K562 (cell line): ENCODE data around the gene RNASET2. TPM values are rescaled to one million over a fixed set of nuclear protein-coding genes. Genes with fewer than 3 reads are reported as not detected.

Experiments
- ATAC-seq: fragments of 200-7000 bp; cut with Tn5 transposase; 3 replicates; pipeline ENCODE4 v1.9.1; 2020; ENCODE audit warnings: moderate library complexity
- BruUV-seq: library from RNA; stranded (reverse); fragments of 400-500 nt; replicated peaks from 2 replicates; lab custom pipeline; 2021; lab: Mats Ljungman, UMichigan
- CTCF ChIA-PET: fragments of 300-600 bp; formaldehyde crosslinking; extraction: SDS; loops from one replicate; lab custom pipeline; 2021; ENCODE audit warnings: low intra/inter-chr PET ratio; lab: Yijun Ruan, JAX
- POLR2A ChIA-PET: fragments of 300-600, 350-650 bp; sonication (Branson Sonifier 250); formaldehyde crosslinking; extraction: SDS; loops from one replicate; lab custom pipeline; 2021; ENCODE audit warnings: antibody characterized with exemption, inconsistent platforms; lab: Yijun Ruan, JAX
- DNase-seq, 4 experiments: peaks; one replicate each; pipeline versions ENCODE4 v3.0.0 to v3.0.0-alpha.2; 2011 to 2018; ENCODE audit warnings: low spot score in 3 of 4, mixed read lengths in 3 of 4; ENCODE audit errors: extremely low read depth in 1 of 4
- FAIRE-seq: peaks from 2 replicates; lab custom pipeline; 2011; peaks lifted over from hg19 to GRCh38; lab: Jason Lieb, UNC
- H2AFZ ChIP-seq: 2 replicates; pipeline ENCODE4 v1.6.0; 2011; ENCODE audit warnings: low read depth, low read length, control low read depth, inconsistent platforms
- H3K27ac ChIP-seq: fragments of 200-600 bp; 3 replicates; pipeline ENCODE4 v1.8.0; 2011; ENCODE audit warnings: low read depth, mild to moderate bottlenecking, control low read depth, inconsistent platforms, low read length, moderate library complexity, mixed read lengths; ENCODE audit errors: extremely low read depth
- H3K27me3 ChIP-seq, 2 experiments: fragments of 300-600 bp in 1 of 2; 2 replicates in 1 of 2; 3 replicates in 1 of 2; pipeline versions ENCODE4 v1.6.0 to v1.8.0; 2011; ENCODE audit warnings: inconsistent platforms in 2 of 2, low read length in 2 of 2, mild to moderate bottlenecking in 1 of 2, mixed read lengths in 1 of 2, moderate library complexity in 1 of 2; ENCODE audit not compliant: control insufficient read depth in 2 of 2, insufficient read depth in 2 of 2
- H3K36me3 ChIP-seq: fragments of 300-600 bp; 3 replicates; pipeline ENCODE4 v1.8.0; 2011; ENCODE audit warnings: mild to moderate bottlenecking, low read length, inconsistent platforms; ENCODE audit not compliant: control insufficient read depth, insufficient read depth
- H3K4me1 ChIP-seq, 2 experiments: fragments of 200-600 bp in 1 of 2; replicated peaks in 1 of 2; 2 replicates in 1 of 2; 3 replicates in 1 of 2; pipeline versions ENCODE4 v1.5.1 to v1.8.0; 2011; ENCODE audit warnings: inconsistent platforms in 2 of 2, low read length in 2 of 2, mild to moderate bottlenecking in 1 of 2, mixed read lengths in 1 of 2, moderate library complexity in 1 of 2; ENCODE audit not compliant: control insufficient read depth in 2 of 2, insufficient read depth in 2 of 2
- H3K4me2 ChIP-seq: 2 replicates; pipeline ENCODE4 v1.6.1; 2011; ENCODE audit warnings: low read length, control low read depth, inconsistent platforms, mixed read lengths; ENCODE audit not compliant: insufficient read depth
- H3K4me3 ChIP-seq: fragments of 200-600 bp; sonication (generic), shearing (Covaris generic); 2 replicates; pipeline ENCODE4 v1.5.1; 2016; ENCODE audit warnings: control low read depth, inconsistent platforms
- H3K79me2 ChIP-seq: fragments of 200-600 bp; 3 replicates; pipeline ENCODE4 v1.8.0; 2011; ENCODE audit warnings: low read length, inconsistent platforms; ENCODE audit not compliant: control insufficient read depth, insufficient read depth
- H3K9ac ChIP-seq, 2 experiments: 2 replicates each; pipeline versions ENCODE4 v1.6.0 to v1.6.1; 2011; ENCODE audit warnings: low read depth in 2 of 2, low read length in 2 of 2, control low read depth in 1 of 2, inconsistent platforms in 1 of 2, mild to moderate bottlenecking in 1 of 2, mixed read lengths in 1 of 2; ENCODE audit not compliant: insufficient read depth in 1 of 2
- H3K9me1 ChIP-seq: one replicate; pipeline ENCODE4 v1.6.0; 2011; ENCODE audit warnings: inconsistent platforms, mild to moderate bottlenecking, low read length, moderate library complexity; ENCODE audit not compliant: control insufficient read depth, insufficient read depth
- H3K9me3 ChIP-seq: replicated peaks from 2 replicates; pipeline ENCODE4 v1.5.1; 2011; ENCODE audit warnings: low read depth, low read length, inconsistent platforms; ENCODE audit not compliant: control insufficient read depth, insufficient read depth
- H4K20me1 ChIP-seq: replicated peaks from 2 replicates; pipeline ENCODE4 v1.6.1; 2011; ENCODE audit warnings: low read length, inconsistent platforms, mixed read lengths; ENCODE audit not compliant: control insufficient read depth, insufficient read depth
- BACH1 ChIP-seq: fragments of 200-800 bp; sonication (Bioruptor generic); IDR thresholded peaks from 2 replicates; pipeline ENCODE4 v1.6.1; 2016; ENCODE audit warnings: missing genetic modification characterization, missing compliant biosample characterization
- DACH1 ChIP-seq: fragments of 450-650 bp; IDR thresholded peaks from 2 replicates; pipeline ENCODE4 v1.6.1; 2018; ENCODE audit not compliant: partially characterized antibody
- KLF6 ChIP-seq: fragments of 250-450 bp; sonication (Bioruptor Pico); IDR thresholded peaks from 2 replicates; pipeline ENCODE4 v1.4.0; 2020; ENCODE audit warnings: mild to moderate bottlenecking, moderate library complexity, borderline replicate concordance
- MED1 ChIP-seq: sonication (generic); formaldehyde crosslinking; IDR thresholded peaks from 2 replicates; pipeline ENCODE4 v1.8.1; 2023; ENCODE audit warnings: missing genetic modification reagents, borderline replicate concordance
- PHTF2 ChIP-seq: fragments of 250-450 bp; sonication (Bioruptor Pico); IDR thresholded peaks from 2 replicates; pipeline ENCODE4 v1.5.0; 2021; ENCODE audit warnings: mild to moderate bottlenecking
- POLR2A ChIP-seq: fragments of 450-650 bp; conservative IDR thresholded peaks from 2 replicates; pipeline ENCODE4 v1.6.1; 2016
- ZNF354B ChIP-seq: fragments of 250-450 bp; sonication (Bioruptor Pico); IDR thresholded peaks from 2 replicates; pipeline ENCODE4 v1.4.0; 2020
- ZNF696 ChIP-seq: fragments of 250-450 bp; sonication (Bioruptor Pico); conservative IDR thresholded peaks from 2 replicates; pipeline ENCODE4 v1.4.0; 2020; ENCODE audit warnings: mild to moderate bottlenecking, moderate library complexity
- WGBS: fragments of 100-300 bp; shearing (Covaris generic); methylation state at CpG from one replicate; pipeline ENCODE4 v1.1.6; 2016; ENCODE audit warnings: low coverage, mixed read lengths; ENCODE audit not compliant: insufficient coverage; ENCODE audit errors: missing lambda C conversion rate; 5-methylcytosine and 5-hydroxymethylcytosine counted together
- in situ Hi-C: fragments of 300-500 bp; cut with MboI; formaldehyde crosslinking; loops from 4 replicates; pipeline ENCODE4 v1.15.0; 2018; ENCODE audit warnings: inconsistent platforms, mixed read lengths
- intact Hi-C: fragments of 100-400 bp; cut with micrococcal nuclease; formaldehyde crosslinking; loops from 2 replicates; pipeline ENCODE4 v1.14.2; 2022
- polyA plus RNA-seq, 8 experiments: library from polyadenylated mRNA; depleted of rRNA in 4 of 8; stranded (reverse) in 5 of 8; unstranded in 3 of 8; fragments of >200 nt; fragmentation: Nextera tagmentation in 2 of 8; fragmentation: Illumina TruSeq in 1 of 8; extraction: Ambion mirVana in 2 of 8; extraction: Trizol in 1 of 8; gene quantifications; 2 replicates each; pipeline versions ENCODE4 v1.2.1 to v1.2.3, GENCODE V29; 2011 to 2014; ENCODE audit warnings: inconsistent platforms in 1 of 8, missing spikeins in 1 of 8
- total RNA-seq, 7 experiments: library from RNA; depleted of rRNA in 6 of 7; stranded (reverse); fragments of >200 nt in 6 of 7; fragmentation: Illumina TruSeq in 2 of 7; extraction: Trizol in 2 of 7; gene quantifications; 2 replicates each; pipeline versions ENCODE4 v1.2.1 to v1.2.3, GENCODE V29; 2011 to 2021; ENCODE audit warnings: low replicate concordance in 1 of 7
- TF ChIP-seq, protein P1 (sequence below): sonication (generic); formaldehyde crosslinking; IDR thresholded peaks from 2 replicates; pipeline ENCODE4 v1.8.0; 2022; ENCODE audit warnings: missing genetic modification reagents, mild to moderate bottlenecking, moderate library complexity, borderline replicate concordance

The RNASET2 gene
- total and polyA plus RNA-seq, 9 of the 15 experiments (the other 6 are each of a cell fraction or from before 2014, with no cell fraction given) = 7.4 to 141 (median 91.3) TPM

- Histone ChIP-seq H3K4me1 (no peaks in the 10 kb centered on the region), H4K20me1 (no peaks in the 10 kb centered on the region), H3K4me2 (no peak overlapping the region), H3K79me2 (peaks cover 61% of the 10 kb centered on the region), H3K36me3 (peaks cover 48% of the 10 kb centered on the region), H2AFZ (no peak overlapping the region), H3K27me3 (no peaks in the 10 kb centered on the region), H3K9me1 (no peaks in the 10 kb centered on the region), H3K4me3 (no peak overlapping the region), H3K9ac (no peak overlapping the region), H3K27ac (no peak overlapping the region), H3K9me3 (peaks cover 6% of the 10 kb centered on the region; the same call in 1 of the 2 replicates)
- no TSS peak for BruUV-seq
- no peak for TF ChIP-seq BACH1
- no peak for TF ChIP-seq PHTF2 (CRISPR knock-in tag)
- TF ChIP-seq ZNF354B = no peak
- no peak for TF ChIP-seq DACH1
- TF ChIP-seq KLF6 = no peak
- TF ChIP-seq, protein P1, sequence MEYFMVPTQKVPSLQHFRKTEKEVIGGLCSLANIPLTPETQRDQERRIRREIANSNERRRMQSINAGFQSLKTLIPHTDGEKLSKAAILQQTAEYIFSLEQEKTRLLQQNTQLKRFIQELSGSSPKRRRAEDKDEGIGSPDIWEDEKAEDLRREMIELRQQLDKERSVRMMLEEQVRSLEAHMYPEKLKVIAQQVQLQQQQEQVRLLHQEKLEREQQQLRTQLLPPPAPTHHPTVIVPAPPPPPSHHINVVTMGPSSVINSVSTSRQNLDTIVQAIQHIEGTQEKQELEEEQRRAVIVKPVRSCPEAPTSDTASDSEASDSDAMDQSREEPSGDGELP = no peak
- no peak for TF ChIP-seq MED1 (CRISPR knock-in tag)
- TF ChIP-seq POLR2A = no peak
- TF ChIP-seq ZNF696 (CRISPR knock-in tag) = no peak
- DNase-seq (peak in 1 of 4 experiments; percentile 33), FAIRE-seq (no peak), ATAC-seq (no peak)
- 61% methylated on average over 6 of the region's 6 CpGs for WGBS
- in situ Hi-C loops = no loop called here
- intact Hi-C loops = loop anchor here (5.0 kb wide), 1 partner anchor 210 kb away; no protein-coding TSS in a partner anchor
- CTCF ChIA-PET = interaction anchor here (0.8 kb wide), 1 partner anchor 212 kb away, joined by 4 read pairs; no protein-coding TSS in a partner anchor
- POLR2A ChIA-PET = interaction anchor here (1.1 to 1.2 kb wide), 2 partner anchors 11 to 31 kb away, joined by 3 to 5 read pairs; partner anchors contain the start of genes CEP43 and RNASET2
These were observed 31.1 kb upstream of the RNASET2 start for GRCh38 chr6:166987448-166987847.
